Measurements from ENCODE around the gene RRBP1.

Gene RRBP1

DNA sequence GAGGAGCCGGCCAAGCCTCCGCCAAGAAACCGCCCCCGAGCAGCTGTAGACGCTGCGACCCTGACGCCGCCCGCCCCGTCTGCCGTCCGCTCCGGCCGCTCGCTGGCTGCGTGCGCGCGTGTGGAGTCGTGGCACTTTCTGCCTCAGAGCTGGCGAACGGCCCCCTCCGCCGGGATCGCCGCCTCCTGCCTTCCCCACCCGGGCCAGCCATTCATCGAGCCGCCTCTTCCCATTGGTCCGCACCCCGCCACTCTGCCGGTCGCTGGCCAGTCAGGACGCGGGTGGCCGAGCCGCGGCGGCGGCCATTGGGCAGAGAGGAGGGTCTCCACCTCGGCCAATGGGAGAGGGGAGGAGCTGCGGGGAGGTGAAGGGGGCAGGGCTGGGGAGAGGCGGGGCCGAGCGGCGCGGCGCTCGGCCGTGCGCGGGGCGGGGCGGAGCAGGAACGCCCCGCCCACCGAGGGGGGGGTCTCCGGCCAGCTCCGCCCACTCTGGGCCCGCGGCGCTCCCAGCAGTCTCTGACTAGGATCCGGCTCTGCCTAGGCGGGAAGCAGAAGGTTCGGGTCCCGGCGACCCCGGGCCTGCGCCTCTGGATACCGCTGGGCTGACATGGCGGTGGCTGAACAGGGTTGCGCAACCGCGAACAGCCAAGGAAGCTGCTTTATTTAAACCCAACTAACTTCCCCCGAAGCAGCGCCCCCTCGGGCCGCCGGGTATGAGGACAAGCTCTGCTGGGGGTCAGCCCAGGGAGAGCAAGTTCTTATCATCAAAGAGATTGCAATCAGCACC is at the start of gene RRBP1:
TSS of gene RRBP1 (minus strand) at position 140 of the 786 bp plus-strand sequence. CDS start 21,735 bp downstream, outside the sequence.
- DNase-seq (ENCODE audit: low spot score), result peak; percentile 95

- no peak for DNase-seq (ENCODE audit: low spot score)
Measured at GRCh38 chr20:17731233-17731632, 49.2 kb upstream of the RRBP1 start.

GRCh38 chr20:17730071-17730470 is 48.0 kb upstream of the RRBP1 start:
- no peak for DNase-seq (ENCODE audit: low spot score)

- DNase-seq (ENCODE audit: low spot score), result no peak
Measured at GRCh38 chr20:17728074-17728473, 46.0 kb upstream of the RRBP1 start.

- DNase-seq (ENCODE audit: low spot score), result no peak
Measured at GRCh38 chr20:17727351-17727750, 45.3 kb upstream of the RRBP1 start.

DNA sequence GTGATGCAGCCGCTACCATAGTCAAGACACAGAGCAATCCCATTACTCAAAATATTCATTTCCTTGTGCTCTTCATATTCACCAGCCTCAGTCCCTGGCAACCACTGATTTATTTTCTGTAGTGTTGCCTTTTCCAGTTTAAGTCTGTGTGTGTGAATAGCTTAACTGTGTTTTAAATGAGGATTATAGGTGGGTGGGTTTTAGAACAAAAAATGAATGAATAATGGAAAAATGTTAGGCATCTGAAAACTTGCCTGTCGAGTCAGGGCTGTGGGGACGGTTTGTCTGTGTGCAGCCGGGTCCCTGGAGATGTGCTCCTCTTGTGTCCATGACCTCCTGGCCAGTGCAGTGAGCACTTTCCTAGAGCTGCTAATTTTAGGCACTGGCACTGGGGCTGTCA is 44.9 kb upstream of the RRBP1 start:
- DNase-seq (ENCODE audit: low spot score), result no peak

DNA sequence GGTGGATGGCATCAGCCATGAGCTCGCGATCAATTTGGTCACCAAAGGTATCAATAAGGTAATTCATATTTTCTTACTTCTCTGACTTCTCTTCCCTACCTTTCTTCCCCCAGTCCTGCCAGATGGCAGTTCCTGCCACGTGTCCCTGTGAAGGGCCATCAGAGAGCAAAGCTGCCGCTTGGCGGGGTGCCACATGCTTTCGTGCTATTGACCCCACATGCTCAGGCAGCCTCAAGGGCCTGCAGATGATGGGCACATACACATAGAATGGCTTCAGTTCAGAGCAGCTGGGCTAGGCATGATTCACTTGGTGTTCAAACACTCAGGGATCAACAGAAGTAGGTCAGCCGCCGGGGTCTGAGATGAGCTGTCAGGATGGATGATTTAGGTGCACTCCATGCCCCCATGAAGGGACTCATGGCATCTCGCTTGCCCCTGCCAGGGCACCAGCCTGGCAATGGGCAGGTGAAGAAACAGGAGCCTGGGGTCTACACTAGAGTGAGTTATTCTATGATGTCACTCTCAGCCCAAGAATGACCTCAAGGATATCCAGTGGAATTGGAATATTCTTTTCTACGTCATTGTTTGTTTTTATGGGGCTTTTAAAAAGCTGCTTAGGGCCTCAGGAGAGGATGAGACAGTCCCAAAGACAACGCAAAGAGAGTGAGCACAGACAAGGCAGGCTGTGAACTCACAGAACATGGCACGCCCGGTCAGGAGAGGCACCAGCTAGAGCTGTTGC is 43.2 kb upstream of the RRBP1 start:
- DNase-seq (ENCODE audit: low spot score), result no peak

DNA sequence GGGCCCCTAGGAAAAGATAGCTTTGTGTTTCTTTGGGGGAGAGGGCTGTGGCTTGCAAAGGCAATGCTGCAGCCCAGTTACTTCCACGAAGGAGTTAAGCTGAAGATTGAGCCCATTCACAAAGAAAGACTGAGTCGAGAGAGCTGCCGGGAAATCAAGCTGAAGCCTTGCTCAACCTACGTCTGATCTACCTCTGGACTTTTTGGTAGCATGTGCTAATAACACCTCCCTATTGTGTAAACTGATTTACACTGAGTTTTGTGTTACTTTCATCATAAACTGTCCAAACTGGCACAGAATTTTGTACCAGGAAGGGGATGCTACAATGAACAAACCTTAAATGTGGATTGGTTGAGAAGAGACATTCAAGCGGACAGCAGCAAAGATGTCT is 41.3 kb upstream of the RRBP1 start:
- no peak for DNase-seq (ENCODE audit: low spot score)

DNA sequence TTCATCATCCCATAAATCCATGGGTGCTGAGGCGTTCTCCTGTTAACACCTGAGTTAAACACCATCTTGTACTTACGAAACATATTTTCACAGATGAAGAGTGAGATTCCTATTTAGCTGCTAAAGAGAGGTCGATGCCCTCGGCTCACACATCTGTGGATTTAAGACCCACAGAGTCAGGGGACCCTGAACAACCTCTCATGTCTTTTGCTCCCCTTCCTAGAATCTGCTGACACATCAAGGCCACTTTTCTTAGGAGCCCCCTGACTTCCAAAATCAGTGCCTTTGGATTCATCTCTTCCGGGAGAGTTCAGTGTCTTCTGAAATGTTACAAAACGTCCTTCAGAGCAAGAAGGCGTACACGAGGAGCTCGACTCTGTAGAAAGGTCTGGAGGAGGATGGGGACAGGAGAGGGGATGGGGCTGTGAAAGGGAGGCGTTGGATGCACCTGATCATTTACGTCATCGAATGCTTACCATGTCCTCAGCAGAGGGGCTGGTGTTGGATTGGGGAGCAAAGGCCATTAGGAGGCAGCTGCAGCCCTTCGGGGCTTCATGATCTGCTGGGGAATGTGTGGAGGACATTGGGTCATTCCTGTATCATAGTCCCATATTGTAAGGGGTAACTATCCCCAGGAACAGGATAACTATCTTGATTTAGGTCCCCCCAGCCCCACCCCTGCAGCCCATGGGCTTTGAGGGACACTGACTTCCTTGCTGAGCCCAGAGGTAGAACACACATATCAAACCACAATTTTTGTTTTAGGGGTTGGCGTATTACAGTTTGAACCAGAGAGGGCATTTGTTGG is 40.7 kb upstream of the RRBP1 start:
- no peak for DNase-seq (ENCODE audit: low spot score)

DNA sequence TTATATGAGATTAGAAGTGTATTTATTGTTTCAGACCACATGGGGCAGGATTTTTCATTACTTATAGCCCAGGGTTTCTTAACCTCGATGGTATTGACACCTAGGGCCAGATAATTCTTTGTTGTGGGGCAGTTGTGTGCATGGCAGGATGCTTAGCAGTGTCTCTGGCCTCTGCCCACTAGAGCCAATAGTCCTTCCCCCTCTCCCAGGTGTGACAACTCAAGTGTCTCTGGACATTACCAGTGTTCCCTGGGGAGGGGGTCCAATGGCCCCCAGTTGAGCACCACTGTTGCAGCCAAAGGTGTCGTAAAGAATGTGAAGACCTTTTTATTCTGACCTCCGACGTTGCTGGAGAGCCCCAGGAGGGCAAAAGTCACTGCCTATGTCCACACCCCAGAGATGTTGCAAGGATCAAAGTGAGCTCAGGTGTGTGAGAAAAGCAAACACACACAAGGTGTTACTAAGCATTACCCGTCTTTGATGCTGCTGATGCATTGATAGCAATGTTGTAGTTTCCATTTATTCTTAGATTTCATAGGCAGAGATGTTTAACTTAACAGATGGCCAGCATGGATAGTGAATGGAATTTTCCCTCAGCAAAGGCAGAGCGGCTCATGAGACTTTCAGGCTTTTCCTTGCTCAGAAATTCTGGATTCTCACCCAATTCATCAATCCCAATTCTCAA is 39.9 kb upstream of the RRBP1 start:
- DNase-seq (ENCODE audit: low spot score), result no peak

- DNase-seq (ENCODE audit: low spot score), result no peak
Measured at GRCh38 chr20:17720755-17721154, 38.7 kb upstream of the RRBP1 start.

- no peak for DNase-seq (ENCODE audit: low spot score)
Measured at GRCh38 chr20:17716331-17716730, 34.3 kb upstream of the RRBP1 start.

DNA sequence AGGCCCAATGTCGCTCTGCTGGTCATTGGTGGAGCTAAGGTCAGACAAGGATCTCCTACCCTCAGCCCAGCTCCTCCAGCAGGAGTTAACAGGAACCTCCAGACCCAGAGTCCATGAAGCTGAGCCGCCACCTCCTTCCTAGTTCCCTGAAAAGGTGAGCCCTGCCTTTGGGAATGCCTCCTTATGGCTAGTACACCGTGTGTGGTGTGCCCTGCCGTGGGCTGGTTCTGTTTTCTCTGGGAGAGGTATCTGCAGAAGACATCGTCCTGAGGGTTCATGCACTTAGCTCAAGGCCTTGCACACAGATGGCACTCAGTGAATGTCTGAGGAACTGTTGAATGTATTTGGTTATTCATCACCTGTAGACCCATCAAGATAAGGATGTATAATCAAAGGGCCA is 33.0 kb upstream of the RRBP1 start:
- DNase-seq (ENCODE audit: low spot score), result no peak

- no peak for DNase-seq (ENCODE audit: low spot score)
Measured at GRCh38 chr20:17714597-17714996, 32.6 kb upstream of the RRBP1 start.

GRCh38 chr20:17712708-17713107 is 30.7 kb upstream of the RRBP1 start:
- DNase-seq (ENCODE audit: low spot score), result no peak

DNA sequence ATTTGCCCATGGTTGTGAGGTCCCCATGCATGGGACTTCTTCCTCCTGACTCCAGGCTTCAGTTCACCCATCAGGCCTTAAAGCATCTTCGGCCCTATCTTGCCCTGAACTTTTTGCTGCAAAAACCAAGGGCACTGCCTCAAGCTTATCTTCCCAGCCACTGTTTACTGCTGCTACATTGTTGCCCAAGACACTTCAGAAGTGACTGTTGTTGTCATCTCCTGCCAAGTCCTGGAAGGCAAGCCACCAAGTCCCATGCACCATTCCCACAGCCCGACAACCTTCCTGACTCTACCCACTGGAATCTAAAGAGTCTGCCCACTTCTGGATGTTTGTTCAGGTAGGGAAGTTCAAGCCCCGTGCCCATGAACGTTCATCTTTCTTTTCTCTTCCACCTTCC is 30.2 kb upstream of the RRBP1 start:
- no peak for DNase-seq (ENCODE audit: low spot score)

DNA sequence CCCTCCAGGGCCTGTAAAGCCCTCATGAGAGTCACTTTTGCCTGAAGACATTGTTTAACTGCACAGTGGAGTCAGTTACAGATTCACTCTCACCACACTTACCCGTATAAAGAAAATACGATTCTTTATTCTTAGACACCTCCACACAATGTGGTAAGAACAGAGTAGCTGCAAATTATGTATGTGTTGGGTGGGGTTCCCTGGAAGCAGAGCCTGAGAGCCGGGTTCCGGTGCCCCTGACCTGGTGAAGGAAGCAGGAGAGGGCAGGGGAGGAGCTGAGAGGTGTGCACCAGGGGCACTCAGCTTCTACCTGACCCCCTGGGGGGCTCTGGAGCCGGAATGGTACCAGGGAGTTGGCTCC is 29.2 kb upstream of the RRBP1 start:
- no peak for DNase-seq (ENCODE audit: low spot score)

GRCh38 chr20:17710379-17711266 is 28.6 kb upstream of the RRBP1 start:
- no peak for DNase-seq (ENCODE audit: low spot score)

- no peak for DNase-seq (ENCODE audit: low spot score)
Measured at GRCh38 chr20:17709361-17710293, 27.6 kb upstream of the RRBP1 start.

Data from iPS-NIHi11 (cell line).